Central memory CD4-positive, alpha-beta T cell (primary cell): ENCODE results near the gene PPP1R15A.
"Not testable (repeated sequence)": the region's sequence is repeated elsewhere in the genome, so short reads cannot be mapped to it uniquely, and the experiment has no call there.

ENCODE experiments used
- DNase-seq: peaks from one replicate; pipeline ENCODE4 v3.0.0; 2022

PPP1R15A gene

DNA sequence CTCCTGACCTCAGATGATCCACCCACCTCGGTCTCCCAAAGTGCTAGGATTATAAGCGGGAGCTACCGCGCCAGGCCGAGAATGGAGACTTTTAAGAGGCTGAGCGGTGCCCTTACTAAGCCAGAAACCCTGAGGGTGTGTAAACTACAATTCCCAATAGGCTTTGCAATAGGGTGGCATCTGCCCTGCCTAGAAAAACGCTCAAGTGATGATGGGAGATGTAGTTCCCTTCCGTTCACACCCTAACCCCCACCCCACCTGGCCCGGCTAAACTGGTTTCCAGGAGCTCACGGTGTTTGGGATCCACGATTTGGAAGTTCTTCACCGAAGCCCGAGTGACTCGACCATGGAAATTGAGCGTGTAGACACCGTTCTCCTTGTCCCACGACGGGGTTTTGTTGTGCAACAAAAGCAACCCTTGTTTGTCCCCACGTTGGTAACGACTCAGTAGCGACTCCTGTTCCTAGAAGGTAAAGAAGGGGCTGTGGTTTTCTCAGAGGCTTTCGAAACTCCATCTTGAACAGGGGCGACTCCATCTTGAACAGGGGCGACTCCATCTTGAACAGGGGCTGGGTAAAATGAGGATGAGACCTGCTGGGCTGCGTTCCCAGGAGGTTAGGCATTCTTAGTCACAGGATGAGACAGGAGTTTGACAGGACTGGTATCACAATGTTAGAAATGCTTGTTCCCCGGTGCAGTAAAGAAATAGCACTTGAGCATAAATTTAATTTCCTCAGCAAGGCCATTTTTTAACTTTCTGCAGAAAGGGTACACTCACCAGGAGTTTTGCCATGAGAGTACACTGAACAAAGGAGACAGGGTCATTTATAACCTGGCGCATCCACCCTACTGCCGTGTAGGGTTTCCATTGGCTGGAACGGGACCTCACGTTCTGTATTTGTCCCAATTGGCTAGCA, 9.8 kb downstream of the PPP1R15A start:
- peak; percentile 37 for DNase-seq

DNA sequence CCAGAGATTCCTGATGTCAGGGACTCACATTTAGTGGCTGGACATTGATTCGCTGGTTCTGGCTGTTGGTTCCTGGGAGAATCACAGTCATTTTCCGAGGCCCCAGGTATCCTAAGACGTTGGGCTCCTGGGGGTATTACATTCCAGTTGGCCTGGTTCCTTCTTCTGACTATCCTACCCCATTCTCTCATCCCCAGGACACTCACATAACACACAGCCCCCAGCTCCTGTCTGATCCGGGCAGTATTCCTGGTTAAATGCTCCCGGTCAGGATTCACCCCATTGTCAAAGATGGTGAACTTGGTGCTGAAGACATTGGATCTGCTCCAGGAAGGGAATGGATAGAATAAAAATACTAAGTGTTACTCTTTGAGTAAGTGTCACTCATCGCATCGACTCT, 11.5 kb downstream of the PPP1R15A start:
- DNase-seq = no peak

DNA sequence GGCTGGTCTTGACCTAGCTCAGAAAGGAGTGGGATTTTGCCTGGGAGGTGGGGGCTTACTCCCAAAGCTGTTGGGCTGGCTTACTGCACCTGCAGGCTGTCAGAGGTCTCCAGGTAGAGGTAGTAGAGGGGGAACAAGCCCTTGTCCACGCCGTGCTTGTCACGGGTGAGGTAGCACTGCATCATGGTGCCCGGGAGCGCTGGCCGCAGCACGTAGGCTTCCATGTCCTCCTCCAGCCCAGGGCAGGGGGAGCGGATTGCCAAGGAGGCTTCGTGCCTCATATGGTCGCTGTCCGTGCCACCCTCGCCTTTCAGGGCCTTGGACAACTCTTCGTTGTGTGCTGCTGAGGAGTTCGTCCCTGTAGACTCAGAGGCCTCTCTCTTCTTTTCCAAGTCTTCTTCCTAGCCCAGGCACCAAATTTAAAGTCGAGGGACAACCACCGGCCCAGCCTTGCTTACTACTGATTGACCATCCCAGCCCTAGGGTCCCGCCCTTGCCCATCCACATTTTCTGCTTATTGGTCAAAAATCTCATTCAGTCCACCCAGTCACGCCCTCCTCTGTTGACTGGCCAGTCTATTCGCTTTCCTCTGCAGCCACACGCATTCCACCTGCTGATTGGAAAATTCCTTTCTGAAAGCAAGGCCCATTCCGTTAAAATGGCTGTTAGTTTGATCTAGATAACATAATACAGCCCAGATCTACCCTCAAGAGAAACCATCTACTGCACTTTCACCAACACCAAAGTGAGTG, 15.8 kb downstream of the PPP1R15A start:
- DNase-seq = no peak

DNA sequence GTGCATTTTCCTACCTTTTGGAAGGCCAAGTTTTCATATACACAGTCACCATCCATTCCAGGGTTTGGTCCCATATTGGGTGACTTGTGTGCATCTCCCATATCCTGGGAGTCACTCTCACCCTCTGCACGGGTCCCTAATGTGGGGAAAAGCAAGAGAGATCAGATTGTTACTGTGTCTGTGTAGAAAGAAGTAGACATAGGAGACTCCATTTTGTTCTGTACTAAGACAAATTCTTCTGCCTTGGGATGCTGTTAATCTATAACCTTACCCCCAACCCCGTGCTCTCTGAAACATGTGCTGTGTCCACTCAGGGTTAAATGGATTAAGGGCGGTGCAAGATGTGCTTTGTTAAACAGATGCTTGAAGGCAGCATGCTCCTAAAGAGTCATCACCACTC, 17.3 kb downstream of the PPP1R15A start:
- DNase-seq = not testable (repeated sequence)

DNA sequence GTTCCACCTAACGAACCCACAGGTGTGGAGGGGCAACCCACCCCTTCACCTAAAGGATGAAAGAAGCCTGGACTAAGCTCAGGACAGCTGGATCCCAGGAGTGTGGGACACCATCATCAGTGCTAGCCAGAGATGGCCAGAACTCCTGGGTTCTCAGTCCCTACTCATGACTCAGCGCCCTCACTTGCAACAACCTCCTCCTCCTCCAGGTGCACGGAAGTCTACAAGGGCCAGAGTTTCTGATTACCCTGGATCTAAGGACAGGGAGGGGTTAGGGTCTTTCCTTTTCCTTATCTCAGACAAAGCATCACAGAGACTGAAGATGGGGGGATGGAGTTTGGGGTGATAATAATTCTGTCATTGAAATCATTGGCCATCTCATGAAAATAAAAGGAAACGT, 18.3 kb downstream of the PPP1R15A start:
- DNase-seq = no peak

DNA sequence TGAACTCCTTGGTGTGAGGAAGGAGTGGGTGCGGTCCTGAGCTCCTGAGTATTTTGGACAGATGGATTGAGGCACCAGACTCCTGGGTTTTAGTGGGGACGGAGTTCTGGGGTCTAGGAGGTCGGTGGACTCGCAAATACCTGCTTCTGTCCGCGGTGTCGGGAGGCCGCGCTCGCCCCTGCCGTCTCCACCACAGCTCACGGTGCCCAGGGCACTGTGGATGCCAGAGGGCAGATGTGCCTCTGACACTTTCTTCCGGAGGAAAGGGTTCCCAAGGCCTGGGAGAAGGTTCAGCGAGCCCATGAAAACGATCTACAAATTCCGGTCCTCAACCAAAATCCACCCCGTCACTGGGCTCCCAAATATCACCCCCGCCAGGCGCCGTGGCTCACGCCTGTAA, 23.0 kb downstream of the PPP1R15A start:
- DNase-seq = no peak

DNA sequence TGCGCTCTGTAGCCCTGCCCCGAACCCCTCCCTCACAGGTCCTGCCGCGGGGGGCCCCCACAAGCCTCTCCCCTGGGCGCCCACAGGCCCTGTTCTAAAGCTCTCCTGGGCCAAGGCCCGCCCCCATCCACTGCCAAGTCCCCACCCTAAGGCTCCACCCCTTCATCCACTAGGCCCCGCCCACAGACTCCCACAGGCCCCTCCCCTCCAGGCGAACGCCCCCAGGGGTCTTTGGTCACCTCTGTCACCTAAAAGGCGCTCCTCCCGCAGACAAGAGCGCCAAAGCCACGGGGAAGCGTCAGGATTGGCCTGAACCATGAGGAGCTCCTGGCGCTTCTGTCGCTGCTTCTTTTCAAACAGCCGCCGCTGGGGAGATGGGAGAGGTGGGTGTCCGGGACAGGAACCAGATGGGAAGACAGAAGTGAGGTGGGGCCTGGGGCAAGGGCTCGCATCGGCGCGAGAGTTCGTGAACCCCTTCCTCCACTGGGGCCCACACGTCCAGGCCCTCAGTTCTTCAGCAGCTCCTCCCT, 24.0 kb downstream of the PPP1R15A start:
- no peak for DNase-seq

DNA sequence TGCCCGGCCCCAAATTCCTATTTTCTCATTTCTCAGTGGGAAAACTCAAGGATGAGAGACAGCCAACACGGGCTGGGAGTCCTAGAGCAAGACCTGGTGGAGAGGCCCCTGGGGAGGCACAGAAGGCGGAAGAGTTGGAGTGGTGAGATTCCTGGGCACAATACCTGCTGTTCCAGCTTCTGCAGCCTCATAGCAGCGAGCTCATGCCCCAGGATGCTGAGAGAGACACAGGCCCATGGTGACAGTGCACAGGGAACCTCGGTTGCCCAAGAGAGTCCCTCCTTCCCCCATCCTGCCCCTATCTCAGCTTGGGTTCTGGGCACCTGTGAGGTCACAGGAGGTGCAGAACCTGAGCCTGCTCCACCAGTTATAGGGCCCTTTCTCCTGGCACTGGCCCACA, 25.0 kb downstream of the PPP1R15A start:
- DNase-seq = no peak

DNA sequence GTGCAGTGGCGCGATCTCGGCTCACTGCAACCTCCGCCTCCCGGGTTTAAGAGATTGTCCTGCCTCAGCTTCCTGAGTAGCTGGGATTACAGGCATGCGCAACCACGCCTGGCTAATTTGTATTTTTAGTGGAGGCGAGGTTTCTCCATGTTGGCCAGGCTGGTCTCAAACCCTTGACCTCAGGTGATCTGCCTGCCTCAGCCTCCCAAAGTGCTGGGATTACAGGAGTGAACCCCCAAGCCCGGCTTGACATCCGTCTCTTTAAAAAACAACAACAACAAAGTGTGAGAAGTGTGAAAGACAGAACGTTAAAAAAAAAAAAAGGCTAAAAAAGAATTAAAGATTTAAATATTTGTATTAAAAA, 27.1 kb downstream of the PPP1R15A start:
- not testable (repeated sequence) for DNase-seq

DNA sequence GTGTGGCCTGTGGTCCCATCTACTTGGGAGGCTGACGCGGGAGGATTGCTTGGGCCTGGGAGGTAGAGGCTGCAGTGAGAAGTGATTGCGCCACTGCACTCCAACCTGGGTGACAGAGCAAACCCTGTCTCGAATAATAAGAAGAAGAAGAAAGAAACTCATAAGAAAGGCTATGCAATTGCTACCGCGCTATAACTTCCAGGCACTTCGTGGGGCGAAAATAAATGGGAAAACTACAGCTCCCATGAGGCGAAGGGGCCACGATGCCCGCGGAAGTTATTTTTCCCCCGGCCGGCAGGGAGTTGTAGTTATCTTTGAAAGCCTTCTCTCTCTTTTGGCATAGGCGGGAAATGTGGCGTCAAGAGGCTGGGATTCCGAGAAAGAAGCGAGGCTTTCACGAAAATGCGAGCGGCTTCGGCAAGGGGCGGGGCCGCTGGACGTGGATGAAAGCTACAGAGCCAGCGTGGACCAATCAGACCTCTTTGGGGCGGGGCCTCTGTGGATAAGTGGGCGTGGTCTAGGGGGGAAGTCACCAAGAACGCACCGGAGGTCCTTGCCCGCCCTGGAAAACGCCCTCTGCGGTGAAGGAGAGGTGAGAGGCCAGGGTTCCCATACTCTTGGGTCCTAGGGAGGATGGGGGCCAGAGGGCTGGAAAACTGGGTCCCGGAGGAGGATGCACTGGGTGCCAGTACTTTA, 27.7 kb downstream of the PPP1R15A start, which contains the start of gene NUCB1:
Gene NUCB1 (plus strand): TSS at position 532 of the 696 bp plus-strand sequence. CDS start 485 bp downstream, outside the sequence.
- peak; percentile 97 for DNase-seq

DNA sequence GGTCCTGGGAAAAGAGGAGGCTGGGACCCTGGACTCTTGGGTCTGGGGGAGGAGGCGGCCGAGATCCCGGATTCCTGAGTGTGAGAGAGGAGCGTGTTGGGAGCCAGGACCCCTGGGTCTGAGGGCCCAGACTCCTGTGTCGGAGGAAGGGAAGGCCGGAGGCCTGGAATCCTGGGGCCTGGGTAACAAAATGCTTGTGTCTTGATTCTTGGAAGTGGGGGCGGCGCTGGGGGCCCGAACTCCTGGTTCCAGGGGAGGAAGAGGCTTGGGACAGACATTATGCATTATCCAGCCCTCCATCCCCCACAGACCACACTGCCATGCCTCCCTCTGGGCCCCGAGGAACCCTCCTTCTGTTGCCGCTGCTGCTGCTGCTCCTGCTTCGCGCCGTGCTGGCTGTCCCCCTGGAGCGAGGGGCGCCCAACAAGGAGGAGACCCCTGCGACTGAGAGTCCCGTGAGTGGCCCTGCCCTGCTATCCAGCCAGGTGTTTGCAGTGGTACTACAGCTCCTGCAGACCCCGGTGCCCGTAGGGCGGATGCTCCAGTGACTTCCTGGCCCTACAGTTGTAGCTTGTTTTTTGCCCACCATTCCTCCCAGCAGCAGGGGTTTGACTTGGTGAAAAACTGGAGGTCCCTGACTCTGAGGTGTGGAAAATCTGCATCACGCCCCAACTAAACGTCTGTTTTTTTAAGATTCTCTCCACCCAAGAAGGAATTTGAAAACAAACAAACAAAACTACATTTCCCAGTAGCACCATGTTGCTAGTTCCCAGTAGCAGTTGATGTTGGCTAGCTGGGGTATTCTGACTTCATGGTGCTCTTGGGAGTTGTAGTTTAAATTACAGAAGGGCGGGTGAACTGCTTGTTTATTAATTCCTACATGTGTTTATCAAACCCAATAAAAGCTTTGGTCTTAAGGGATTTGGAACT, 28.5 kb downstream of the PPP1R15A start:
- peak; percentile 40 for DNase-seq

DNA sequence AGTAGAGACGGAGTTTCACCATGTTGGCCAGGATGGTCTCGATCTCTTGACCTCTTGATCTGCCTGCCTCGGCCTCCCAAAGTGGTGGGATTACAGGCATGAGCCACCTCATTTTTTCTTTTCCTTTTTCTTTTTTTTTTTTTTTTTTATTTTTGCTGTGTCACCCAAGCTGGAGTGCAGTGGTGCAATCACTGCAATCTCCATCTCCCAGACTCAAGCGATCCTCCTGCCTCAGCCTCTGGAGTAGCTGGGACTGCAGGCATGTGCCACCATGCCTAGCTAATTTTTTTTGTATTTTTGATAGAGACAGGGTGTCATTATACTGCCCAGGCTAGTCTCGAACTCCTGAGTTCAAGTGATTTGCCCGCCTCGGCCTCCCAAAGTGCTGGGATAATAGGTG, 30.1 kb downstream of the PPP1R15A start:
- not testable (repeated sequence) for DNase-seq

DNA sequence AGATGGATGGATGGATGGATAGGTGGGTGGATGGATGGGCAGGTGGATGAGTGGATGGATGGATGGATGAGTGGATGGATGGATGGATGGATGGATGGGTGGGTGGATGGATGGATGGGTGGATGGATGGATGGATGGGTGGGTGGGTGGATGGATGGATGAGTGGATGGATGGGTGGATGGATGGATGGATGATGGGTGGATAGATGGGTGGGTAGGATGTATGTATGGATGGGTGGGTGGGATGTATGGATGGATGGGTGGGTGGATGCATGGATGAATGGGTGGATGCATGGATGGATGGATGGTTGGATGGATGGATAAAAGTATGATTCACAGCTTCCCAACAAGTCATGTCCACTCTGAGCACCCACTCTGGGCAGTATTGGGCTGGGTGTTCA, 31.6 kb downstream of the PPP1R15A start:
- not testable (repeated sequence) for DNase-seq

DNA sequence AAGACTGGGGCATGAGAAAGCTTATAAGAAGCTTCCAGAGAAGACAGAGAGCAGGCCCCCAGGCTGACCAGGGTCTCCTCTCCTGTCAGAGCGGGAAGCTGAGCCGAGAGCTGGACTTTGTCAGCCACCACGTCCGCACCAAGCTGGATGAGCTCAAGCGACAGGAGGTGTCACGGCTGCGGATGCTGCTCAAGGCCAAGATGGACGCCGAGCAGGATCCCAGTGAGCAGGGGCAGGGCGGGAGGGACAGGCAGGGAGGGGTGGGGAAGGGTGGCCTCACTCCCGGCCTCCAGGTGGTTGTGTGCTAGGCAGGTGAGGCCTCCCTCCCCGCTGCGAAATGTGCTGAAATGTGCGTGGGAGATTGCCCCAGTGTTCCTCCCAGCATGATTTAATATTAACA, 33.4 kb downstream of the PPP1R15A start:
- DNase-seq = no peak

DNA sequence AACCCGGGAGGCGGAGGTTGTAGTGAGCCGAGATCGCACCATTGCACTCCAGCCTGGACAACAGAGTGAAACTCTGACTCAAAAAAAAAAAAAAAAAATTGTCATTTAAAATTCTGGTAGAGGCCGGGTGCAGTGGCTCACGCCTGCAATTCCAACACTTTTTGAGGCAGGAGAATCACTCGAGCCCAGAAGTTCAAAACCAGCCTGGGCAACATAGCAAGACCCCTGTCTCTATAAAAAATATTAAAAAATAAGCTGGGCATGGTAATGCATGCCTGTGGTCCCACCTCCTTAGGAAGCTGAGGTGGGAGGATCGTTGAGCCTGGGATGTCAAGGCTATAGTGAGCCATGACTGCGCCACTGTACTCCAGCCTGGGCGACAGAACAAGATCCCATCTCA, 34.1 kb downstream of the PPP1R15A start:
- no peak for DNase-seq

DNA sequence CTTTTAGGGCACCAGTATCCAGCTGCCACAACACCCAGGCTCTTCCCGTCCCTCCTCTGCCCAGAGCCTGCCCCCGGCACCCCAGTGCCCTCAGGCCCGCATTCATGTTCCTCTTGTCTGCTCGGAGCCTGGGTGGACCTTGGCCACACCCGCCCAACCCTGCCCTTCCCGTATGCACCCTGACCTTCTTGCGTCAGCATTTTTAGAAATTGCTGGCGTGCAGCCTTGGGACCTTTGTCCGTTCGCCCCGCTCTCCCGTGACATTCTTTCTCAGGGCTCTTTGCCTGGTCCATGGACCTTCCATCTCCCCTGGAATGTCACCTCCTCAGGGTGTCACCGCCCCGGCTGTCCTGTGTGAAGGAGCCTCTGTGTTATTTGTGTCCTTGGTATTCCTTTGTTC, 35.5 kb downstream of the PPP1R15A start:
- DNase-seq = no peak

DNA sequence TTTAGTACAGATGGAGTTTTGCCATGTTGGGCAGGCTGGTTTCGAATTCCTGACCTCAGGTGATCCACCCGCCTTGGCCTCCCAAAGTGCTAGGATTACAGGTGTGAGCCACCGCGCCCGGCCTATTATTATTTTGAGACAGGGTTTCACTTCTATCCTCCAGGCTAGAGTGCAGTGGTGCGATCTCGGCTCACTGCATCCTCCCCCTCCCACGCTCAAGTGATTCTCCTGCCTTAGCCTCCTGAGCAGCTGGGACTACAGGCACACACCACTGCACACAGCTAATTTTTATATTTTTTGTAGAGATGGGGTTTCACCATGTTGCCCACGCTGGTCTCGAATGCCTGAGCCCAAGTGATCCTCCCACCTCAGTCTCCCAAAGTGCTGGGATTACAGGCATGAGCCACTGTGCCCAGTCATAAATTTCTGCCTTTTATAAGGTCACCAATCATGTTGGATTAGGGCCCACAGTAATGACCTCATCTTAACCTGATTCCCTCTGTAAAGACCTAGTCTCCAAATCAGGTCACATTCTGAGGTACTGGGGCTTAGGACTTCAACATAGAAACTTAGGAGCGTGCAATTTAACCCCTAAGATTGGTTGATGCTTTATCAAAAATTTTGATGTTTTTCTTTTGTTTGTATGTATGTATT, 37.3 kb downstream of the PPP1R15A start:
- DNase-seq = not testable (repeated sequence)

DNA sequence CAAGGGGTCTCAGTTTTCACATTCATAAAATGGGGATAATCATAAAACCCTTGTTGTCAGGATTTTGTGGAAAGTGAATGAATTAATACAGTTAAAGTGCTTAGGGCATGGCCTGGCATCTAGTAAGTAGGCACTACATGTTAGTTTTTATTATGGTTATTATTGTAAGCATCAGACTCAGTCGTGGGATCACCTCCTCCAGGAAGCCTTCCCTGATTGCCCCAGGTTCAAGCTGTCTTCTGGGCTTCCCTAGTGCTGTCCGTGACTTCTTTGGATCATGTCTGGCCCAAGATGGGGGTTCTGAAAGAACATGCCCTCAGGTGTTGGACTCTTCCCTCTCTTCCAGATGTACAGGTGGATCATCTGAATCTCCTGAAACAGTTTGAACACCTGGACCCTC, 38.6 kb downstream of the PPP1R15A start:
- DNase-seq = no peak

DNA sequence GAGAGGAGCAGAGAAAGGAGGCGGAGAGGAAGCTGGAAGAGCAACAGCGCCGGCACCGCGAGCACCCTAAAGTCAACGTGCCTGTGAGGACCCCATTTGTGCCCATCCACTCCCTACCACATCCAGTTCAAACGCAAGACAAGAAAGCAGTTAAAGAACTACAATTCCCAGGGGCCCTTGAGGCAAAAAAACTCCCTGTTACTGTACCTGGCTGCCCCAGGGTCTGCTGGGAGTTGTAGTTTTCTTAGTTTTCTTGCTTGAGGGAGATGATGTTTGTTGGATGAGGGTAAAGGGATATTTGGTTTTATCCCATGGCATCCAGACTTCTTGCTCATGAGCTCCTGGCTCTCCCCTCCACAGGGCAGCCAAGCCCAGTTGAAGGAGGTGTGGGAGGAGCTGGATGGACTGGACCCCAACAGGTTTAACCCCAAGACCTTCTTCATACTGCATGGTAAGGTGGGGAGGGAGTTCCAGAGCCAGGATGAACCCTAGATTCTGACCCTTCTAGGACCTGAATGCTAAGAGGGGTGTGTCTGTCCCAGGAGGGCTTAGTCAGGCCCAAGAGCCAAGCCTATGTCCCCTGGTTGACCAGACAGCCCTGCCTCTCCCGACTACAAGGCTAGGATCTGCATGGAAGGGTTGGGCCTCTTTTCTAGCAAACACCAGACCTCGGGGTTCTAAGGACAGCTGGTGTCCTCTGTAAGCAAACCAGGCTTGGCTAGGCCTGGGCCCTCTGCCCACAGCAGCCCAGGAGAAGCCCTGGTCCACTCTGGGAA, 41.1 kb downstream of the PPP1R15A start:
- peak; percentile 22 for DNase-seq

DNA sequence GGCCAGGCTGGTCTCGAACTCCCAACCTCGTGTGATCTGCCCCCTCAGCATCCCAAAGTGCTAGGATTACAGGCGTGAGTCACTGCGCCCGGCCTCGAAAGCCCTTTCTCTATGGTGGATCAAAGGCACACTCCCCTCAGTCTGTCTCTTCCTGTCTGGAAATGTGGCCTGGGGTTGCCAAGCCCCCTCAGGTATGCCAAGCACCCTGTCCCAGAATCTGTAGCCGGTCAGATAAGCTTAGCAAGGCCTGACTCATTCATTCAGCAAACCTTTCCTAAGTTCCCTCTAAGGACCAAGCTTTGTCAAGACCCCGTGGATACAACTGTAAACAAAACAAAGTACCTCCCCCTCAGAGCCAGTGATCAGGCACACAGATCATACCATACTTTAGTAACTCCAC, 42.0 kb downstream of the PPP1R15A start:
- no peak for DNase-seq

DNA sequence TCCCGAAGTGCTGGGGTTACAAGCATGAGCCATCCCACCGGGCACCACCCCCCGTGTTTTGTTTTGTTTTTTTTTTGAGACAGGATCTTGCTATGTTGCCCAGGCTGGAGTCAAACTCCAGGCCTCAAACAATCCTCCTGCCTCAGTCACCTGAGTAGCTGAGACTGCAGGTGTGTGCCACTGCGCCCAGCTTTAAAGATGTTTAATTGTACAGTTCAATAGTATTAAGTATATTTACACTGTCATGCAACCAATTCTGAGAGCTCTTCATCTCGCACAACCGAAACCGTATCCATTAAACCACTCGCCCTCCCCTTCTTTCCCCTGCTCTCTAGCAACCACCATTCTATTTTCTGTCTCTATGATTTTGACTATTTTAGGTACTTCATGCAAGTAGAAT, 43.5 kb downstream of the PPP1R15A start:
- no peak for DNase-seq
